ENCODE results near the gene RAB2B.

DNA sequence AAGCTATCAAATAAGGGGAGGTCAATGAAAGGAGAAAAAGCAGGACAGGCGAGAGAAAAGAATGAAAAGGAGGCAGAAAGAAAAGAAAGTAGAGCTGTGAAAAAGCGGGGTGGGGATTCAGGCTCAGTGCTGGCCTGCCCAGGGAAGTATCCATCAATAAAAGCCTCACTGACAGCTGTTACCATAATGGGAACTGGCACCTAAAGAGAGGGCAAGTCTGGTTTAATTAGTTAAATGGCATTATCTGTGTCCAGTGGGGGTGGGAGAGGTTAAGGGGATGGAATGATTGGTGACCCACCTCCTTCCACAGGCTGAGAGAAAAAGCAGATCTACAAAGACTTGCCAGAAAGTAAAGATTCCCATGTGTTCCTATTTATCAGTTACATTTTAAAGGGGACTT lies 42.0 kb upstream of the RAB2B start:
- TF ChIP-seq, protein P1, sequence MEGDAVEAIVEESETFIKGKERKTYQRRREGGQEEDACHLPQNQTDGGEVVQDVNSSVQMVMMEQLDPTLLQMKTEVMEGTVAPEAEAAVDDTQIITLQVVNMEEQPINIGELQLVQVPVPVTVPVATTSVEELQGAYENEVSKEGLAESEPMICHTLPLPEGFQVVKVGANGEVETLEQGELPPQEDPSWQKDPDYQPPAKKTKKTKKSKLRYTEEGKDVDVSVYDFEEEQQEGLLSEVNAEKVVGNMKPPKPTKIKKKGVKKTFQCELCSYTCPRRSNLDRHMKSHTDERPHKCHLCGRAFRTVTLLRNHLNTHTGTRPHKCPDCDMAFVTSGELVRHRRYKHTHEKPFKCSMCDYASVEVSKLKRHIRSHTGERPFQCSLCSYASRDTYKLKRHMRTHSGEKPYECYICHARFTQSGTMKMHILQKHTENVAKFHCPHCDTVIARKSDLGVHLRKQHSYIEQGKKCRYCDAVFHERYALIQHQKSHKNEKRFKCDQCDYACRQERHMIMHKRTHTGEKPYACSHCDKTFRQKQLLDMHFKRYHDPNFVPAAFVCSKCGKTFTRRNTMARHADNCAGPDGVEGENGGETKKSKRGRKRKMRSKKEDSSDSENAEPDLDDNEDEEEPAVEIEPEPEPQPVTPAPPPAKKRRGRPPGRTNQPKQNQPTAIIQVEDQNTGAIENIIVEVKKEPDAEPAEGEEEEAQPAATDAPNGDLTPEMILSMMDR (IDR thresholded peaks at IDR 0.05): no peak
- TF ChIP-seq POLR2A (IDR thresholded peaks at IDR 0.05): no peak

All from thyroid gland (tissue), 4 donors.